HG03064 (cell line): Measurements from ENCODE around the gene CCNE1.
"Not testable (repeated sequence)": the region's sequence is repeated elsewhere in the genome, so short reads cannot be mapped to it uniquely, and the experiment has no call there.

ENCODE experiments used
- ATAC-seq: cut with Tn5 transposase; IDR thresholded peaks from one replicate; pipeline ENCODE4 v1.9.1; 2021; ENCODE audit warnings: low read depth; ENCODE audit not compliant: unreplicated experiment

Gene CCNE1

GRCh38 chr19:29812080-29812880, 489 bp downstream of the CCNE1 start:
- ATAC-seq: peak; percentile 19

- no peak for ATAC-seq
Observed at GRCh38 chr19:29812881-29813275, 1.1 kb downstream of the CCNE1 start.

GRCh38 chr19:29813642-29814041, 1.9 kb downstream of the CCNE1 start:
- ATAC-seq: no peak

GRCh38 chr19:29815231-29815630, 3.4 kb downstream of the CCNE1 start:
- no peak for ATAC-seq

- ATAC-seq: no peak
Observed at GRCh38 chr19:29817316-29817715, 5.5 kb downstream of the CCNE1 start.

- ATAC-seq: no peak
Observed at GRCh38 chr19:29819300-29819699, 7.5 kb downstream of the CCNE1 start.

GRCh38 chr19:29819986-29820385, 8.2 kb downstream of the CCNE1 start:
- no peak for ATAC-seq

- ATAC-seq: no peak
Observed at GRCh38 chr19:29823581-29824330, 12.0 kb downstream of the CCNE1 start.

GRCh38 chr19:29825263-29825662, 13.5 kb downstream of the CCNE1 start:
- not testable (repeated sequence) for ATAC-seq

GRCh38 chr19:29831041-29831548, 19.3 kb downstream of the CCNE1 start:
- ATAC-seq: no peak

- no peak for ATAC-seq
Observed at GRCh38 chr19:29831686-29832085, 19.9 kb downstream of the CCNE1 start.

- ATAC-seq: no peak
Observed at GRCh38 chr19:29832801-29833200, 21.0 kb downstream of the CCNE1 start.

- ATAC-seq: no peak
Observed at GRCh38 chr19:29833614-29834261, 21.9 kb downstream of the CCNE1 start.

- no peak for ATAC-seq
Observed at GRCh38 chr19:29834991-29835846, 23.4 kb downstream of the CCNE1 start.

GRCh38 chr19:29836409-29836825, 24.6 kb downstream of the CCNE1 start:
- peak; percentile 62 for ATAC-seq

- ATAC-seq: peak; percentile 54
Observed at GRCh38 chr19:29837448-29837981, 25.7 kb downstream of the CCNE1 start.

GRCh38 chr19:29837996-29838395, 26.2 kb downstream of the CCNE1 start:
- ATAC-seq: no peak

GRCh38 chr19:29840066-29840950, 28.5 kb downstream of the CCNE1 start:
- ATAC-seq: no peak

GRCh38 chr19:29841209-29841558, 29.4 kb downstream of the CCNE1 start:
- ATAC-seq: no peak
